LNCAP (cell line): Measurements from ENCODE around the gene B3GALNT1.

ENCODE experiments used
- TF ChIP-seq, protein P1 (sequence below): fragments of 450-650 bp; IDR thresholded peaks from 2 replicates; pipeline ENCODE4 v1.5.1; 2017; ENCODE audit warnings: mild to moderate bottlenecking

B3GALNT1 gene

DNA sequence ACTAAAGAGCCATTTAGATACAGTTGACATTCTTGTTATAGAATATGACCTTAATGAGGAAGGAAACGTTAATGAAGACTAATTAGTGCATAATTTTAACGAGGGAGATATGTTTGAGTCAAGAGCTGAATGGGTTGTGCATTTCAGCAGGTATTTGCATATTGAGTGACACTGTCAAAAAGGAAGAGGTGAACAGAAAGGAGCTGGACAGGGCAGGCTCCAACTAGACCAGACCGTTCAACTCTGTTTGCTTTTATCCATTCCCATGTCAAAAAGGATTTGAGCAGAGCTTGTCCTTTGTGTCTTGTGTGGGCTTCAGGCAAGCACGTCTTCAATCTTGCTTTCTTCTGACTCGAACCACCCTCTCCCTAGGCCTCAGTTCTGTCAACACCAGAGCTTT is 40.7 kb downstream of the B3GALNT1 start:
- TF ChIP-seq, protein P1, sequence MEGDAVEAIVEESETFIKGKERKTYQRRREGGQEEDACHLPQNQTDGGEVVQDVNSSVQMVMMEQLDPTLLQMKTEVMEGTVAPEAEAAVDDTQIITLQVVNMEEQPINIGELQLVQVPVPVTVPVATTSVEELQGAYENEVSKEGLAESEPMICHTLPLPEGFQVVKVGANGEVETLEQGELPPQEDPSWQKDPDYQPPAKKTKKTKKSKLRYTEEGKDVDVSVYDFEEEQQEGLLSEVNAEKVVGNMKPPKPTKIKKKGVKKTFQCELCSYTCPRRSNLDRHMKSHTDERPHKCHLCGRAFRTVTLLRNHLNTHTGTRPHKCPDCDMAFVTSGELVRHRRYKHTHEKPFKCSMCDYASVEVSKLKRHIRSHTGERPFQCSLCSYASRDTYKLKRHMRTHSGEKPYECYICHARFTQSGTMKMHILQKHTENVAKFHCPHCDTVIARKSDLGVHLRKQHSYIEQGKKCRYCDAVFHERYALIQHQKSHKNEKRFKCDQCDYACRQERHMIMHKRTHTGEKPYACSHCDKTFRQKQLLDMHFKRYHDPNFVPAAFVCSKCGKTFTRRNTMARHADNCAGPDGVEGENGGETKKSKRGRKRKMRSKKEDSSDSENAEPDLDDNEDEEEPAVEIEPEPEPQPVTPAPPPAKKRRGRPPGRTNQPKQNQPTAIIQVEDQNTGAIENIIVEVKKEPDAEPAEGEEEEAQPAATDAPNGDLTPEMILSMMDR: no peak

DNA sequence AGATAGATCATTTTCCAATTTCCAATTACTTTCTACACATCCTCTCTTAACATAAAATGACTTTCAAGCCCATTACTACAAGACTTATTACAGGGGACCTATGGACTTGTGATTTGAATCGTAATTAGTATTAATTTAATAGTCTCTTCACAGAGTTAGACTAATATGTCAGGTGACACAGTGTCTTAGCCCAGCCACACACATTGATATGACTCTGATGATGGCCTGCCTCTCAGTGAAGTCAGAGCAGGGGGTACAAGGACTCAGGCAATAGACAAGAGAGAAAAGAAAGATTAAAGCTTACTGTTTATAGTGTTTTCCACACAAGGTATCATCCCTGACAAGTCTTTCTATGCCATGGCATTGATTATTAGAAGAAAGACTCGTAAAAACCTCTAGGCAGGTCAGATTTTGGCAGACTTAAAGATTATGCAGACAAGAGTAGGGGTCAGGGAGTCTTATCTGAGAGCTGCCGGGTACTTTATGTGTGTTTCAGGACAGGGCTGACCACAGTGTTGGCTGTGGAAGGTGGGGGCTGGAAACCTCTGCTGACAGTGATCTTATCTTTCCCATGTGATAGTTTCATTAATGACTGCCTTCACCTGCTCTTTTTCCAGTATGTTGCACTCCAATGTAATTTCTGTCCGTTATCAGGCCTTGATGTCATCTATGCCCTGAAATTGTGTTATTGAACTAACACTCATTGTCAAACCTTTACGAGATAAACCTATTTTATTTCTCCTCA is 50.1 kb downstream of the B3GALNT1 start:
- TF ChIP-seq, protein P1: no peak

DNA sequence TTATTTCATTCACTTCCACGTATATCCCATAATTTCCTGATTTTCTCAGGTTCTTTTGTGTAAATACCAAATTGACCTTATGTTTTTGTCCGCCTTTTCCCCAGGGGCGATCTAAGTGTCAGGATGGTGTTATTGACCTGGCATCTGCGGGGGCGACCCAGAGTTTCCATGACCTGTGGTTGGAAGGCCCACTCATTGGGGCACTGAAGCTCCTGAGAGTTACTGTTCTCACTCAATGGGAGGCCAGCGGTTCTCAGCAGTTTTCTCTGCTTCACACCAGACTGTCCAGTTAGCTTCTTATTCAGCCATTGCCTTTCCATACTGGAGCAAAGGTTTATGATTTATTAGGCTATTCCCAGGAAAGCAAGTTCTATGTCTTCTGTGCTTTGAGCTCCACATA is 53.3 kb downstream of the B3GALNT1 start:
- TF ChIP-seq, protein P1: no peak

DNA sequence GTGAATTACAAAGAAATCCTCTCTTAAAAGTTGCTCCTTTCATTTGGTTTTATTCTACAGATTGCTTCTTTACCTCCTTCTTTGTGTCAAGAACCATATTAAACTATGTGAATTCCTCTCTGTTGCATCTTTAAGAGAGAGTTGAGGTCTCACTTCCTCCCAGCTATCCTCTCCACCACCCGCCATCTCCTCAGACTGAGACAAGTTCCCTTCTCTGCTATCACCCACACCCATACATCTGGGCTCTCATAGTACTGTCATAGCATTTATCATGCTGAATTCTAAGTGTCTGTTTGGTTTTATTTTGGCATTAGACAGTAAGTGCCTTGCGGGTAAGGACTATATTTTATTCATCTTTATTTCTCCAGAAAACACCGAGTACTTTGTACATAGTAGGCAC is 54.2 kb downstream of the B3GALNT1 start:
- TF ChIP-seq, protein P1: no peak

DNA sequence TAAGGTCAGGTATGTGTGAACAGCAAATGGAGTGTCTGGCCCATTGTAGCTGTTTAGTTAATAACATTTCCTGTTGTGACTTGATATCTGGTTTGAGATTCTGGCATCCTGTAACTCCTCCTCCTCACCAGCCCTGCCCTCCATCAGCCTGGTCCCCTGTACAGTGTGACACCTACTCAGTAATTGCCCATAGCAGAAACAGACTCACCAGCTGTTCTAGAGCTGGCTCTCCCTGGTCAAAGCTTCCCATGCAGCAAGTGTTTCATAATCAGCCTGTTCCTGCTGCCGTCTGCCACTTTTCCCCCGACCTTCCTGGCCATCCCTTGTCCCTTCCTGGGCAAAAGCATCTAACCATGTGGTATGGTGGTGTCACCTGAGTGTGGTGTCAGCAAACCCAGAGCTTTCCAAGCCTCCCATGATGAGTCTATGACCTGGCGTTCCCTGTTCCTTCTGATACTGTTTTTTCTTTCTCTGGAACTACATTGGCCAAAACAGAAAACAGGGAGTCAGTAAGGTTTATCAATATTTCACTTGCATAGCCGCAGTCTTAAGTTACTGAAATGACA is 55.4 kb downstream of the B3GALNT1 start:
- TF ChIP-seq, protein P1: no peak

DNA sequence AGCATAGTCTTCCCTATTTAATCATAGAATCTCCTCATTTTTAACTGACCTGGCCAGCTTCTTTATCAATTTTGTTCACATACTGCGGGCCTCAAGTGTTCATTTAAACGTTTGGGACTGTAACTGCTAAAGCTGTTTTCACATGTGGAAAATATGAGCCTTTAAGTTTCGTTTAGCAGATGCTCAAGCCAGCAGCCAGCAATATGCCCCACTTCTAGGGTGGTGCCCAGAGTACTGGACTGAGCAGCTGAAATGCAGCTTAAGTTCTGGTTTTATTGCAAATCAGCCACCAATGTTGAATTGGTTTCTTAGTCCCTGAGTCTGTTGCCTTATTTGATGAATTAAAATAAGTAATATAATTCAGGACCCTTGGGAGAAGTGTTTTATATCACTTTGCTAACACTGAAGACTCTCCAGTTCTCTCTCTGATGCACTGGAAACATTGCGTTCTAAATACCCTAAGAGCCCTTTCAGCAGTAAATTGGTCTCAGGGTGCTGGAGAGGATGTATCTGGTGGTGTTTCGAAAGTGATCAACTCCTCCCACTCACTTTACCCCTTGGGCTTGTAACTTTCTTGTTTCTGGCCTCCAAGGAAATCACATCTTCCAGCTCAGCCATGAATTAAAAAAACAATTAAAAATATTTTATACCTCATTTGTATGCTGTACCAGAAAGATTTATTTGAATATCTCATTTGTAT is 61.7 kb downstream of the B3GALNT1 start:
- TF ChIP-seq, protein P1: no peak

DNA sequence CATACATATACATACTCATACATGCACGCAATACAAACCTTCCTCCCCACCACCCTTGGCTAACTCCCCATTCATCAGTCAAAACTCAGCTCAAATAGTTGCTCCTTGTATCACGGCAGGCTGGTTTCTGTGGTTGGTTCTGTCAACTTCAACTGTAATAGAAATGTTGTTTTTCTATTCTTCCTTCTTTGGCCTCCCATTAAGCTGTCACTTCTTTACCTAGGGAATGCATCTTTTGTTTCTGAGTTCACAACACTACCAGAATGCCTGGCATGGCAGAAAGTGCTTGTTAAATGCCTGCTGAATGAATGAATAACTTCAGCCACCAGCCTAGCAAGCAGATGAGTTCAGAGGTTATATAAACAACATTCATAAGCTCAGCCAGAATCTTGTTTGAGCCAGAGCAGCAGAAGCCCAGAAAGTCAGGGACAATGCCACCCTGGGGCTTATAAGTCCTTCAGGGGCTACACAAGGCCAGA is 63.1 kb downstream of the B3GALNT1 start:
- TF ChIP-seq, protein P1: no peak
